CD8-positive, alpha-beta memory T cell (primary cell): ENCODE measurements around the gene DNAJC7. TPM values are rescaled to one million over a fixed set of nuclear protein-coding genes. Genes with fewer than 3 reads are reported as not detected.

Source experiments
- CTCF ChIA-PET: fragments of 350-600 bp; sonication (Branson Sonifier 250); formaldehyde crosslinking; loops from one replicate; lab custom pipeline; 2021; ENCODE audit warnings: antibody characterized with exemption; lab: Charles Lee
- POLR2A ChIA-PET: fragments of 350-600 bp; sonication (Branson Sonifier 250); formaldehyde crosslinking; loops from one replicate; lab custom pipeline; 2021; ENCODE audit warnings: antibody characterized with exemption; lab: Charles Lee
- DNase-seq, 5 donors: peaks; one replicate each; pipeline versions ENCODE4 v3.0.0 to v3.0.0-alpha.2; 2020 to 2022; ENCODE audit warnings: mixed read lengths in 1 of 5
- H3K27ac ChIP-seq: one replicate; pipeline ENCODE4 v1.7.0; 2013; ENCODE audit warnings: low read depth, mild to moderate bottlenecking, low read length, moderate library complexity
- H3K27me3 ChIP-seq: 2 replicates; pipeline ENCODE4 v1.7.0; 2013; ENCODE audit warnings: low read length, mild to moderate bottlenecking; ENCODE audit not compliant: insufficient read depth, poor library complexity, severe bottlenecking
- H3K36me3 ChIP-seq: 2 replicates; pipeline ENCODE4 v1.7.0; 2013; ENCODE audit warnings: mild to moderate bottlenecking, low read length, moderate library complexity; ENCODE audit not compliant: insufficient read depth
- H3K4me1 ChIP-seq: 2 replicates; pipeline ENCODE4 v1.7.0; 2013; ENCODE audit warnings: mild to moderate bottlenecking, low read length, moderate library complexity; ENCODE audit not compliant: insufficient read depth
- H3K4me3 ChIP-seq: 2 replicates; pipeline ENCODE4 v1.7.0; 2013; ENCODE audit warnings: mild to moderate bottlenecking, low read length
- H3K9me3 ChIP-seq: 2 replicates; pipeline ENCODE4 v1.7.0; 2013; ENCODE audit warnings: mild to moderate bottlenecking, low read length
- H3K27ac Mint-ChIP-seq, 8 donors: one replicate each; pipeline ENCODE4 v1.8.0; 2020 to 2021; ENCODE audit warnings: mixed read lengths in 8 of 8, mild to moderate bottlenecking in 6 of 8, inconsistent platforms in 3 of 8, moderate library complexity in 3 of 8
- H3K27me3 Mint-ChIP-seq, 2 donors: one replicate each; pipeline ENCODE4 v1.8.0; 2020 to 2021; ENCODE audit warnings: mixed read lengths in 2 of 2, mild to moderate bottlenecking in 1 of 2, moderate library complexity in 1 of 2
- H3K36me3 Mint-ChIP-seq, 3 donors: one replicate each; pipeline ENCODE4 v1.8.0; 2020 to 2021; ENCODE audit warnings: mixed read lengths in 3 of 3, inconsistent platforms in 1 of 3, mild to moderate bottlenecking in 1 of 3
- H3K4me1 Mint-ChIP-seq, 3 donors: one replicate each; pipeline ENCODE4 v1.8.0; 2020 to 2021; ENCODE audit warnings: mixed read lengths in 3 of 3, inconsistent platforms in 1 of 3, mild to moderate bottlenecking in 1 of 3
- H3K4me3 Mint-ChIP-seq, 7 donors: one replicate each; pipeline ENCODE4 v1.8.0; 2020 to 2021; ENCODE audit warnings: mixed read lengths in 7 of 7, mild to moderate bottlenecking in 6 of 7, moderate library complexity in 4 of 7, inconsistent platforms in 2 of 7
- H3K9me3 Mint-ChIP-seq, 5 donors: one replicate each; pipeline ENCODE4 v1.8.0; 2020 to 2022; ENCODE audit warnings: mixed read lengths in 5 of 5, mild to moderate bottlenecking in 3 of 5, moderate library complexity in 2 of 5, inconsistent platforms in 1 of 5
- polyA plus RNA-seq: library from polyadenylated mRNA; unstranded; fragments of 300-500 nt; fragmentation: Illumina TruSeq; gene quantifications from one replicate; pipeline ENCODE4 v1.2.3, GENCODE V29; 2021
- total RNA-seq, 2 experiments: library from RNA; stranded (reverse); gene quantifications; one replicate each; pipeline ENCODE4 v1.2.3, GENCODE V29; 2021

DNAJC7 gene
- total and polyA plus RNA-seq, 3 experiments from 2014 or later = 74.6 to 111 (median 111) TPM

- ChIA-PET POLR2A (interaction anchor here (0.5 to 2.4 kb wide), 7 partner anchors 37 to 421 kb away, joined by 3 to 35 read pairs (median 6); partner anchors contain the start of genes ACLY, DNAJC7, ODAD4 and STAT3), CTCF (interaction anchor here (0.8 to 2.4 kb wide), 4 partner anchors 49 to 146 kb away, joined by 3 to 11 read pairs (median 7); partner anchors contain the start of genes DHX58 and DNAJC7)
- Histone ChIP-seq H3K4me3 (peak overlapping the region; percentile 69), H3K27ac (peak overlapping the region; percentile 71), H3K9me3 (no peaks in the 10 kb centered on the region), H3K36me3 (peaks cover 3% of the 10 kb centered on the region), H3K4me1 (peaks cover 20% of the 10 kb centered on the region), H3K27me3 (no peaks in the 10 kb centered on the region)
- Mint-ChIP-seq H3K27ac (peak overlapping the region; percentile 60 to 88 (median 78)), H3K27me3 (no peaks in the 10 kb centered on the region), H3K4me3 (peak overlapping the region; percentile 73 to 94 (median 85)), H3K36me3 (peaks cover 0 to 24% (median 2%) of the 10 kb centered on the region in 3 donors), H3K9me3 (no peaks in the 10 kb centered on the region), H3K4me1 (peaks cover 29 to 55% (median 37%) of the 10 kb centered on the region in 3 donors)
- peak in 2 of 5 donors; percentile 7 to 8 for DNase-seq
These were observed 49.9 kb downstream of the DNAJC7 start for GRCh38 chr17:41967141-41967920.

- peak; percentile 87 to 92 (median 89) for DNase-seq
- POLR2A ChIA-PET = interaction anchor here (0.6 to 2.4 kb wide), 14 partner anchors 36 to 625 kb away, joined by 3 to 35 read pairs (median 4); partner anchors contain the start of genes ACLY, DHX58, DNAJC7 and GHDC
- no peaks in the 10 kb centered on the region for H3K9me3 ChIP-seq
- peaks cover 29 to 53% (median 35%) of the 10 kb centered on the region in 3 donors for H3K4me1 Mint-ChIP-seq
- peak within 1 kb of the TSS; percentile 71 for H3K27ac ChIP-seq
- H3K27me3 ChIP-seq = no peaks in the 10 kb centered on the region
- peaks cover 0 to 18% (median 2%) of the 10 kb centered on the region in 3 donors for H3K36me3 Mint-ChIP-seq
- CTCF ChIA-PET = interaction anchor here (0.6 to 2.4 kb wide), 14 partner anchors 36 to 180 kb away, joined by 3 to 11 read pairs (median 4); partner anchors contain the start of genes DHX58, DNAJC7, JUP and NKIRAS2
- peak within 1 kb of the TSS; percentile 69 for H3K4me3 ChIP-seq
- H3K36me3 ChIP-seq = no peaks in the 10 kb centered on the region
- H3K4me1 ChIP-seq = peaks cover 20% of the 10 kb centered on the region
- peak within 1 kb of the TSS; percentile 82 to 94 (median 88) for H3K4me3 Mint-ChIP-seq
- H3K27ac Mint-ChIP-seq = peak within 1 kb of the TSS; percentile 79 to 99 (median 91)
- H3K9me3 Mint-ChIP-seq = no peaks in the 10 kb centered on the region
- H3K27me3 Mint-ChIP-seq = no peaks in the 10 kb centered on the region
These were observed 50.6 kb downstream of the DNAJC7 start, which contains the start of gene CNP for GRCh38 chr17:41966463-41967140. Gene CNP (plus strand): TSS chr17:41966795. CDS start chr17:41966885, 90 bp downstream.

- Mint-ChIP-seq H3K27me3 (no peaks in the 10 kb centered on the region), H3K36me3 (peaks cover 0 to 14% (median 0%) of the 10 kb centered on the region in 3 donors), H3K27ac (peak overlapping the region; percentile 55 to 99 (median 91)), H3K4me1 (peaks cover 27 to 49% (median 31%) of the 10 kb centered on the region in 3 donors), H3K9me3 (no peaks in the 10 kb centered on the region), H3K4me3 (peak overlapping the region; percentile 82 to 94 (median 88))
- CTCF ChIA-PET = interaction anchor here (0.6 to 2.4 kb wide), 16 partner anchors 9 to 217 kb away, joined by 3 to 11 read pairs (median 4); partner anchors contain the start of genes DHX58, DNAJC7, JUP and NKIRAS2
- Histone ChIP-seq H3K27ac (peak overlapping the region; percentile 71), H3K9me3 (no peaks in the 10 kb centered on the region), H3K4me1 (peaks cover 20% of the 10 kb centered on the region), H3K36me3 (no peaks in the 10 kb centered on the region), H3K27me3 (no peaks in the 10 kb centered on the region), H3K4me3 (peak overlapping the region; percentile 69)
- DNase-seq = peak; percentile 40 to 72 (median 58)
- POLR2A ChIA-PET = interaction anchor here (0.6 to 2.4 kb wide), 15 partner anchors 36 to 626 kb away, joined by 3 to 35 read pairs (median 5); partner anchors contain the start of genes ACLY, DHX58, DNAJC7 and GHDC
These were observed 51.4 kb downstream of the DNAJC7 start for GRCh38 chr17:41965694-41966462.

GRCh38 chr17:41962768-41963434 lies 54.3 kb downstream of the DNAJC7 start:
- no peaks in the 10 kb centered on the region for H3K9me3 Mint-ChIP-seq
- Histone ChIP-seq H3K4me1 (peaks cover 15% of the 10 kb centered on the region), H3K4me3 (no peak overlapping the region), H3K27me3 (no peaks in the 10 kb centered on the region), H3K9me3 (no peaks in the 10 kb centered on the region), H3K27ac (no peak overlapping the region), H3K36me3 (no peaks in the 10 kb centered on the region)
- DNase-seq = peak; percentile 49 to 77 (median 58)
- ChIA-PET CTCF (interaction anchor here (0.8 to 3.4 kb wide), 22 partner anchors 9 to 177 kb away, joined by 3 to 14 read pairs (median 4); partner anchors contain the start of genes DHX58, DNAJC7 and ODAD4), POLR2A (interaction anchor here (0.7 kb wide), 1 partner anchor 135 kb away, joined by 3 read pairs; no protein-coding TSS in a partner anchor)
- H3K27me3 Mint-ChIP-seq = no peaks in the 10 kb centered on the region
- peaks cover 16 to 25% (median 20%) of the 10 kb centered on the region in 3 donors for H3K4me1 Mint-ChIP-seq
- peak overlapping the region in 2 of 7 donors; percentile 43 to 64 for H3K4me3 Mint-ChIP-seq
- H3K36me3 Mint-ChIP-seq = no peaks in the 10 kb centered on the region
- peak overlapping the region in 2 of 8 donors; percentile 27 to 57 for H3K27ac Mint-ChIP-seq

DNA sequence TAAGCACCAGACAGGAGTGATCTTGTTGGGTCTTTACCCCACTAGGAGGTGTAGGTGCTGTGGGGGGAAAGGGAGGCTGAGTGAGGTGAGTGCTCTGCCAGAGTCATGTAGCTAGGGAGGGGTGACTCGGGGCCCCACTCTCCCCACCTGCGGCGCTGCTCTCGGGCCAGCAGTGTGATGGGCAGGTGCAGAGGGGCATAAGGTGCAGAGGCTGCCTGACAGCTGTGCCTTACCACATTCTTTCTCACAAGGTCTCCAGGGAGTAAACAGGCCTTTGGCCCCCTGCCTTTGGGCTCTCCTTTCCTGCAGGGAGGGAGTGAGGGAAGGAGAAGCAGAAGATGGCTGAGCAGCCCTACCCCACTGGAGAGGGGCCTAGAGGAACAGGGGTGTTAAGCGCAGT lies 55.1 kb downstream of the DNAJC7 start:
- H3K27ac ChIP-seq = no peak overlapping the region
- Mint-ChIP-seq H3K27me3 (peaks cover 0 to 2% of the 10 kb centered on the region in 2 donors), H3K4me1 (peaks cover 13 to 17% (median 13%) of the 10 kb centered on the region in 3 donors), H3K36me3 (no peaks in the 10 kb centered on the region), H3K27ac (no peak overlapping the region), H3K9me3 (no peaks in the 10 kb centered on the region), H3K4me3 (no peak overlapping the region)
- no peak for DNase-seq
- ChIA-PET CTCF (interaction anchor here (0.9 to 3.4 kb wide), 8 partner anchors 13 to 152 kb away, joined by 3 to 12 read pairs (median 5); partner anchors contain the start of gene DNAJC7), POLR2A (no interaction called here)
- no peaks in the 10 kb centered on the region for H3K27me3 ChIP-seq
- H3K36me3 ChIP-seq = no peaks in the 10 kb centered on the region
- H3K4me3 ChIP-seq = no peak overlapping the region
- peaks cover 8% of the 10 kb centered on the region for H3K4me1 ChIP-seq
- H3K9me3 ChIP-seq = no peaks in the 10 kb centered on the region

DNA sequence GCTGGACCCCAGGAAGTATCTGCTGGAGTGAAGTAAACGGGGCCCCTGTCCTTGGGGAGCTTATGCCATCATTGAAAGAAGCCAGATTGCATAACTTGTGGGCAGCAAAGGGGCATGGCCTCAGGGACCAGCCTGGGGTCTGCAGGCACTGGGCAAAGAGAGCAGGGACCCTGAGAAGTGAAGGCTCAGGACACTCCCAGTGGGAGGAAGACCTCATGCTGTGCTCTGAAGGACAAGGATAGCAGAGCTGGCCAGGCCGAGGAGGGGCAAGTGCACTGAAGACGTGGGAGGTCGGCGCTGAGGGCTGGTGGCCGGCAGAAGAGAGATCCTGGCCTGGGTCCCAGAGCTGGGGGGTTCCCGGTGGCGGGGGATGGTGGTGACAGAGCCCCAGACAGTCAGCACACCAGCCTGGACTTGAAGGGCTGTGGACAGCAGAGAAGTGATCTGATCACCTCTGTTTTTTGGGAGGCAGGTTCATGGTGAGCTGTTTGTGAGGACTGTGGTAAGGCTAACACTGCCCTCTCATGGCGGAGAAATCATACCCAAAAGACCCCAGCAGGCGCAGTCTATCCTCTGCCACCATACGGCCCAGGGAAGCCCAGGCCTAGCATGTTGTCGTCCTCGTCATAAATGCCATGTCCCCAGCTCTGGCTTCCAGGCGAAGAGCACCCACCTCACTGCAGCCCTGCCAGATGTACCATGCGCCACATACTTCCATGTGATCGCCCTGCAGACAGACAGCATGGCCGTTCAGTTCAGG lies 57.7 kb downstream of the DNAJC7 start:
- Mint-ChIP-seq H3K36me3 (no peaks in the 10 kb centered on the region), H3K27me3 (peaks cover 0 to 2% of the 10 kb centered on the region in 2 donors), H3K4me1 (peaks cover 0 to 3% (median 0%) of the 10 kb centered on the region in 3 donors), H3K27ac (peak overlapping the region in 1 of 8 donors; percentile 38), H3K9me3 (no peaks in the 10 kb centered on the region), H3K4me3 (no peak overlapping the region)
- no peaks in the 10 kb centered on the region for H3K4me1 ChIP-seq
- no peaks in the 10 kb centered on the region for H3K36me3 ChIP-seq
- H3K9me3 ChIP-seq = no peaks in the 10 kb centered on the region
- POLR2A ChIA-PET = no interaction called here
- no peak overlapping the region for H3K27ac ChIP-seq
- no peak for DNase-seq
- no peak overlapping the region for H3K4me3 ChIP-seq
- no peaks in the 10 kb centered on the region for H3K27me3 ChIP-seq
- CTCF ChIA-PET = no interaction called here
